ENCODE measurements around the gene TRIP10. TPM values are rescaled to one million over a fixed set of nuclear protein-coding genes. Genes with fewer than 3 reads are reported as not detected.

The TRIP10 gene
- total RNA-seq, 2 donors from 2014 or later = 37.0 to 74.2 TPM

DNA sequence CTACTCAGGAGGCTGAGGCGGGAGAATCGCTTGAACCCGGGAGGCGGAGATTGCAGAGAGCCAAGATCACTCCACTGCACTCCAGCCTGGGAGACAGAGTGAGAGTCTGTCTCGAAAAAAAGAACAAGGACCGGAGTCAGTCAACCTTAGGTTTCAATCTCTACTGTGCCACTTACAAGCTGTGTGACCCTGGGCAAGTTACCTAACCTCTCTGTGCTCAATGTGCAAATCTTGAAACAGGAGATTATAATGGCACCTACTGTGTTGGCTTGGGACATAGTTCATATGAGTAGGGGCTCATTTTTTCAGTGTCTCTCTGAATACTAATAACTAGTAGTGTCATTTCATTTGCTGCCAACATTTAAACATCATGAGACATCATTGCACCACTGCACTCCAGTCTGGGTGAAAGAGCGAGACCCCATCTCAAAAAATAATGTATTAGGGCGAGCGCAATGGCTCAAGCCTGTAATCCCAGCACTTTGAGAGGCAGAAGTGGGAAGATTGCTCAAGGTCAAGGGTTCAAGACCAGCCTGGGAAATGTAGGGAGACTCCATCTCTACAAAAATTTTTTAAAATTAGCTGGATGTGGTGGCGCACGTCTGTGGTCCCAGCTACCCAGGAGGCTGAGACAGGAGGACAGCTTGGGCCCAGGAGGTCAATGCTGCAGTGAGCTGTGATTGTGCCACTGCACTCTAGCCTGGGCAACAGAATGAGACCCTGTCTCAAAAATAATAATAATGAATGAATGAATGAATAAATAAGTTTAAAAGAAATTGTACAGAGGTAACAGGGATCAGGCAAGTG lies 24.5 kb upstream of the TRIP10 start:
- H3K27me3 ChIP-seq (replicated peaks; ENCODE audit: insufficient read depth) = no peaks in the 10 kb centered on the region
- no peaks in the 10 kb centered on the region for H3K4me1 ChIP-seq (replicated peaks)
- H3K4me3 ChIP-seq = no peak overlapping the region
- no peak for DNase-seq (ENCODE audit: low spot score)
- no peak overlapping the region for H3K27ac ChIP-seq
- no peak for TF ChIP-seq POLR2AphosphoS5 (IDR thresholded peaks at IDR 0.05)
- no peak for TF ChIP-seq POLR2A (IDR thresholded peaks at IDR 0.05)
- no peak for TF ChIP-seq CTCF (IDR thresholded peaks at IDR 0.05)
- H3K36me3 ChIP-seq = no peaks in the 10 kb centered on the region
- WGBS = 89% methylated on average over 11 of the region's 11 CpGs
- intact Hi-C loops (cut with DNase I) = no loop called here
- H3K9me3 ChIP-seq = no peaks in the 10 kb centered on the region

DNA sequence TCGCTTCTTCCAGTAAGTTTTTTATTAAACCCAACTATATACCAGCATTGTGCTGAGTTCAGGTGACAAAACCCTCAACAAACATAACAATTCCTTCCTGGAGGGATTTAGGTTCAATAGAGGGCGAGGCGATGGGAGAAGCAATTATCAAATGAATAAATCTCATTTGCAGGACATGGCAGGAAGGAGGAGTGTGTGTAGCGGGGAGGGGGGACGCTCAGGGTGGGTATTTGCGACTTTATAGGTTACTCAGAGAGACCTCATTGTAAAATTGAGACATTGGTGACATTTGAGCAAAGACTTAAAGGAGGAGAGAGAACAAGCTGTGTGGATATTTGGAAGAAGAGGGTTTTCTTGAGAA lies 22.9 kb upstream of the TRIP10 start:
- no peaks in the 10 kb centered on the region for H3K4me1 ChIP-seq (replicated peaks)
- no peak for TF ChIP-seq CTCF (IDR thresholded peaks at IDR 0.05)
- no peak for TF ChIP-seq POLR2AphosphoS5 (IDR thresholded peaks at IDR 0.05)
- TF ChIP-seq POLR2A (IDR thresholded peaks at IDR 0.05) = no peak
- WGBS = 45% methylated on average over 6 of the region's 6 CpGs

DNA sequence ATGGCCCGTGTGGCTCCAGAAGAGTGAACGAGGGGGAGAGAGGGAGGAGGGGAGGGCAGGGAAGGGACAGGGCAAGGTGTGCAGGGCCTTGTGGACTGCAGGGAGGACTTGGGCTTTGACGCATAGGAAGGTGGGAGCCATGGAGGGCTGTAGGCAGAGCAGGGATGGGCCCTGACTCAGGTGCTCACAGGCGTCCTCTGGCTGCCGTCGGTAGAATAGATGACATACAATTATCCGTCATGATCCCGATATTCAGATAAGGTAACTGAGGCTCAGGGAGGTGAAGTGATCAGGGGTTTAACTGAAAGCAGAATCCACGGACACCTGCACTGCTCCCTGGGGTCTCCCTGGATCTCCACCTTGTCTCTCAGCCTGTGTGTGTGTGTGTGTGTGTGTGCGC lies 22.4 kb upstream of the TRIP10 start:
- H3K4me1 ChIP-seq (replicated peaks) = no peaks in the 10 kb centered on the region
- H3K9me3 ChIP-seq = no peaks in the 10 kb centered on the region
- H3K36me3 ChIP-seq = no peaks in the 10 kb centered on the region
- 66% methylated on average over 10 of the region's 10 CpGs for WGBS
- H3K4me3 ChIP-seq = no peak overlapping the region
- no peak overlapping the region for H3K27ac ChIP-seq
- no peak for DNase-seq (ENCODE audit: low spot score)
- no peaks in the 10 kb centered on the region for H3K27me3 ChIP-seq (replicated peaks; ENCODE audit: insufficient read depth)
- intact Hi-C loops (cut with DNase I) = no loop called here
- no peak for TF ChIP-seq CTCF (IDR thresholded peaks at IDR 0.05)
- TF ChIP-seq POLR2A (IDR thresholded peaks at IDR 0.05) = no peak
- no peak for TF ChIP-seq POLR2AphosphoS5 (IDR thresholded peaks at IDR 0.05)

More for the DNA sequence above, 22.9 kb upstream of the TRIP10 start:
- Histone ChIP-seq H3K36me3 (no peaks in the 10 kb centered on the region), H3K4me3 (no peak overlapping the region), H3K27ac (no peak overlapping the region), H3K9me3 (no peaks in the 10 kb centered on the region), H3K27me3 (replicated peaks; ENCODE audit: insufficient read depth) (no peaks in the 10 kb centered on the region)
- intact Hi-C loops (cut with DNase I) = no loop called here
- DNase-seq (ENCODE audit: low spot score) = no peak

- H3K36me3 ChIP-seq = no peaks in the 10 kb centered on the region
- DNase-seq (ENCODE audit: low spot score) = no peak
- no peaks in the 10 kb centered on the region for H3K27me3 ChIP-seq (replicated peaks; ENCODE audit: insufficient read depth)
- intact Hi-C loops (cut with DNase I) = no loop called here
- no peaks in the 10 kb centered on the region for H3K4me1 ChIP-seq (replicated peaks)
- TF ChIP-seq POLR2A (IDR thresholded peaks at IDR 0.05) (no peak), POLR2AphosphoS5 (IDR thresholded peaks at IDR 0.05) (no peak), CTCF (IDR thresholded peaks at IDR 0.05) (no peak)
- 86% methylated on average over 4 of the region's 4 CpGs for WGBS
- H3K4me3 ChIP-seq = no peak overlapping the region
- no peak overlapping the region for H3K27ac ChIP-seq
- no peaks in the 10 kb centered on the region for H3K9me3 ChIP-seq
Measured at GRCh38 chr19:6717441-6717971, 22.0 kb upstream of the TRIP10 start.
